ENCODE results near the gene FERMT1. TPM values are rescaled to one million over a fixed set of nuclear protein-coding genes. Genes with fewer than 3 reads are reported as not detected.

FERMT1 gene, protein sequence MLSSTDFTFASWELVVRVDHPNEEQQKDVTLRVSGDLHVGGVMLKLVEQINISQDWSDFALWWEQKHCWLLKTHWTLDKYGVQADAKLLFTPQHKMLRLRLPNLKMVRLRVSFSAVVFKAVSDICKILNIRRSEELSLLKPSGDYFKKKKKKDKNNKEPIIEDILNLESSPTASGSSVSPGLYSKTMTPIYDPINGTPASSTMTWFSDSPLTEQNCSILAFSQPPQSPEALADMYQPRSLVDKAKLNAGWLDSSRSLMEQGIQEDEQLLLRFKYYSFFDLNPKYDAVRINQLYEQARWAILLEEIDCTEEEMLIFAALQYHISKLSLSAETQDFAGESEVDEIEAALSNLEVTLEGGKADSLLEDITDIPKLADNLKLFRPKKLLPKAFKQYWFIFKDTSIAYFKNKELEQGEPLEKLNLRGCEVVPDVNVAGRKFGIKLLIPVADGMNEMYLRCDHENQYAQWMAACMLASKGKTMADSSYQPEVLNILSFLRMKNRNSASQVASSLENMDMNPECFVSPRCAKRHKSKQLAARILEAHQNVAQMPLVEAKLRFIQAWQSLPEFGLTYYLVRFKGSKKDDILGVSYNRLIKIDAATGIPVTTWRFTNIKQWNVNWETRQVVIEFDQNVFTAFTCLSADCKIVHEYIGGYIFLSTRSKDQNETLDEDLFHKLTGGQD
- total RNA-seq (1 to 10 TPM in 1 of 4 donors, under 1 TPM in 3; 0.13 to 1.0 (median 0.38) TPM), polyA plus RNA-seq (under 1 TPM; 0.03 to 0.06 (median 0.04) TPM)
- long read RNA-seq, donor 1, result 0 reads
- long read RNA-seq, donor 2, result 0 reads

DNA sequence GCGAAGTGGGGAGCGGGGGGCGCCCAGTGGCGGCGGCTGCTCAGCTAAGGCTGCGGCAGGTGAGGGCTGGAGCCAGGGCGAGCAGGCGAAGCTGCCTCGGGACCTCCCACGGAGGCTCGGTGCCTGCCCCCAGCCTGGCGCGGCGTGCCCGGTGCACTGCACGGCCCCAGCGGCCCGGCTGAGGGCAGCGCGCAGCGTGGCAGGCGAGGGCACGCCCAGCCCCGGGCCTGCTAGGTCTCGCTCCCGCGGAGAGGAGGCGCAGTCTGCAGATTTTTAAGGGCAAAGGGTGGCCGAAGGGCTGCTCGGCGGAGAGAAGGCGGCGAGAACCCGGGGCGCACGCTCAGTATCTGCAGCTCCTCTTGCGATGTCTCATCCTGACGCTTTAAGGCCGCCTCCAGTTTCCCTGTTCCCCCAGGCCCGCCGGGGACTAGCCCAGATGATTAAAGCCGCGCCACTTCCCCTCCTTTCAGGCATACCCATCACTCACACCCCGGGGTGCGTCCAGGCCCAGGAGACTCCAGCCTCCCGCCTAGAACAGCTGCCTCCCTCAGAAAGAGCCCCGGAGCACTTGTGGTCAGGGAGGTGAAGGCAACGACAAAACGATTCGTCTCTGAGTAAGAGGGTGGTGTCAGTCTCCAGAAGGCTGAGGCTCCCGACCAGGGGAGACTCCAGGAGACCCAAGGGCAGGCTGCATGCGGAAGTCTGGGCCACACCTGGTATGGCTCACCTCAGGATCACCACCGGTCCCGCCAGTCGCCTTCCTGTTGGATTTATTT is at the start of gene FERMT1:
TSS of gene FERMT1 (minus strand) at position 158 of the 776 bp plus-strand sequence. CDS start 3,476 bp downstream, outside the sequence.
- intact Hi-C loops (cut with DNase I), result no loop called here
- 4 to 7% (median 6%) methylated on average over 42 to 55 of the region's 55 CpGs for WGBS, 3 donors
- Histone ChIP-seq H3K27me3 (ENCODE audit: insufficient read depth in 3 of 3, low read length in 2 of 3) (peaks cover 0 to 38% (median 0%) of the 10 kb centered on the region in 3 donors), H3K4me1 (no peaks in the 10 kb centered on the region), H3K9me3 (no peaks in the 10 kb centered on the region), H3K4me3 (peak within 1 kb of the TSS; percentile 62), H3K27ac (no peak within 1 kb of the TSS), H3K36me3 (ENCODE audit: insufficient read depth in 1 of 2, low read depth in 1 of 2) (no peaks in the 10 kb centered on the region)
- ATAC-seq, result peak; percentile 56 to 84 (median 76)
- peak; percentile 50 to 64 for DNase-seq
- TF ChIP-seq, protein P1, sequence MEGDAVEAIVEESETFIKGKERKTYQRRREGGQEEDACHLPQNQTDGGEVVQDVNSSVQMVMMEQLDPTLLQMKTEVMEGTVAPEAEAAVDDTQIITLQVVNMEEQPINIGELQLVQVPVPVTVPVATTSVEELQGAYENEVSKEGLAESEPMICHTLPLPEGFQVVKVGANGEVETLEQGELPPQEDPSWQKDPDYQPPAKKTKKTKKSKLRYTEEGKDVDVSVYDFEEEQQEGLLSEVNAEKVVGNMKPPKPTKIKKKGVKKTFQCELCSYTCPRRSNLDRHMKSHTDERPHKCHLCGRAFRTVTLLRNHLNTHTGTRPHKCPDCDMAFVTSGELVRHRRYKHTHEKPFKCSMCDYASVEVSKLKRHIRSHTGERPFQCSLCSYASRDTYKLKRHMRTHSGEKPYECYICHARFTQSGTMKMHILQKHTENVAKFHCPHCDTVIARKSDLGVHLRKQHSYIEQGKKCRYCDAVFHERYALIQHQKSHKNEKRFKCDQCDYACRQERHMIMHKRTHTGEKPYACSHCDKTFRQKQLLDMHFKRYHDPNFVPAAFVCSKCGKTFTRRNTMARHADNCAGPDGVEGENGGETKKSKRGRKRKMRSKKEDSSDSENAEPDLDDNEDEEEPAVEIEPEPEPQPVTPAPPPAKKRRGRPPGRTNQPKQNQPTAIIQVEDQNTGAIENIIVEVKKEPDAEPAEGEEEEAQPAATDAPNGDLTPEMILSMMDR (IDR thresholded peaks at IDR 0.05), result no peak

DNA sequence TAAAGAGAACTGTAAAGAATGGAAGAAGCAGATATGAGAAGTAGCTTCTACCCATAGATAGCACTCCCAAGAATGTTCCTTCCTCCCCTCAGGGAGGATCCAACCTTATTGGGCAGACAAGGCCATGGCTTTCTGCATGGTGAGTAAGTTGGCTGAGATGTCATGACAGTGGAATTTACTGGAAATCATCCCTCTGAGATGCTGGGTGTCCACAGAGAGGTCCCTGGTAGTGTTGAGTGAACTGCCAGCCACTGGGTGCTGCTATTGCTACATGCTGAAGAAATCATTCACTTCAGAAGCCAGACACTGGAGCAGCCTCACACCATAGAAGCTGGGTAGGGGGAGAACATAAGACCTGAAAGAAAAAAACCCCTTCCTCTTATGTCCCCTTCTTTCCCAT is 46.4 kb upstream of the FERMT1 start:
- Histone ChIP-seq H3K4me1 (peaks cover 5% of the 10 kb centered on the region), H3K27ac (no peak overlapping the region), H3K9me3 (no peaks in the 10 kb centered on the region), H3K36me3 (ENCODE audit: insufficient read depth in 1 of 2, low read depth in 1 of 2) (no peaks in the 10 kb centered on the region), H3K4me3 (no peak overlapping the region), H3K27me3 (ENCODE audit: insufficient read depth in 3 of 3, low read length in 2 of 3) (no peaks in the 10 kb centered on the region)
- DNase-seq (no peak), ATAC-seq (no peak)
- intact Hi-C loops (cut with DNase I), result no loop called here
- TF ChIP-seq, protein P1 (IDR thresholded peaks at IDR 0.05), result no peak

DNA sequence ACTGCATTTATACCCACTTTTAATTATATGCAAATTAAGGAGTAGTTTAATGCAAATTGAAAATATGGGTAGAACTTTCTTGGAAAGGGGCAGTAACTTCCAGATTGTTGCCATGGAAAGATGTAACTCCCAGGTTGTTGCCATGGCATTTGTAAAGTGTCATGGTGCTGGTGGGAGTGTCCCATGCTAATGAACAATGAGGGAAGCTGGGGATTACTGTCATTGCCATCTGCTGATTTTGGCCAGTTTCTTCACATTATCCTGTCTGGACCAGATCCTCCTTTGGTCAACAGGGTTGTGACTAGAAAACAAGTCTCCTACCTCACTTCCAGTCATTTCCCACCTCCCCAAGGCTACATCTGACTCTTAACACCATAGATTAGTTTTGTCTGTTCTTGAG is 45.4 kb upstream of the FERMT1 start:
- ATAC-seq, result no peak
- H3K4me1 ChIP-seq, result peaks cover 8% of the 10 kb centered on the region
- no peak overlapping the region for H3K27ac ChIP-seq
- intact Hi-C loops (cut with DNase I), result no loop called here
- no peak overlapping the region for H3K4me3 ChIP-seq
- H3K27me3 ChIP-seq (ENCODE audit: insufficient read depth in 3 of 3, low read length in 2 of 3), result no peaks in the 10 kb centered on the region
- no peaks in the 10 kb centered on the region for H3K9me3 ChIP-seq
- H3K36me3 ChIP-seq (ENCODE audit: insufficient read depth in 1 of 2, low read depth in 1 of 2), result no peaks in the 10 kb centered on the region
- TF ChIP-seq, protein P1 (IDR thresholded peaks at IDR 0.05), result no peak
- no peak for DNase-seq

DNA sequence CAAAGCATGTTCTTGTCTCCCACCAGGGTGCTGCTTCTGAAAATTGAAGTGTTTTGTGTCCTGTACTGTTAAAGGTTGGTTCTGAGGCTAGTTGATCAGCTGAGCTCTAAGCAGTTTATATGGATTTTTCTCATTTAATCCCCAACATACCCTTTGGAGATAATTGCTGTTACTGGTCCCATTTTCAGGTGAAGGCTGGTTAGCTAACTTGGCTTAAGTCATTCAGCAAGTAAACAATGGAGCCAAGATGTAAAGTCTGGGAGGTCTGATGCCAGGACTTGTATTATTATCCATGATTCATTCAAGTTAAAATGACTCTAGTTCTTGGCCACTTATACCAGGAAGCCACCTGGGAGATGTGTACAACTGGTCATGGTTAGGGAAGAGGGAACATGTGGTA is 42.5 kb upstream of the FERMT1 start:
- ATAC-seq (peak in 3 of 4 donors; percentile 39 to 55 (median 42)), DNase-seq (no peak)
- H3K9me3 ChIP-seq, result no peaks in the 10 kb centered on the region
- intact Hi-C loops (cut with DNase I), result no loop called here
- H3K36me3 ChIP-seq (ENCODE audit: insufficient read depth in 1 of 2, low read depth in 1 of 2), result no peaks in the 10 kb centered on the region
- H3K4me1 ChIP-seq, result peaks cover 8% of the 10 kb centered on the region
- TF ChIP-seq, protein P1 (IDR thresholded peaks at IDR 0.05), result no peak
- no peaks in the 10 kb centered on the region for H3K27me3 ChIP-seq (ENCODE audit: insufficient read depth in 3 of 3, low read length in 2 of 3)
- H3K4me3 ChIP-seq, result no peak overlapping the region
- peak overlapping the region; percentile 44 for H3K27ac ChIP-seq
